ENCODE measurements around the gene MICAL2.

The MICAL2 gene

DNA sequence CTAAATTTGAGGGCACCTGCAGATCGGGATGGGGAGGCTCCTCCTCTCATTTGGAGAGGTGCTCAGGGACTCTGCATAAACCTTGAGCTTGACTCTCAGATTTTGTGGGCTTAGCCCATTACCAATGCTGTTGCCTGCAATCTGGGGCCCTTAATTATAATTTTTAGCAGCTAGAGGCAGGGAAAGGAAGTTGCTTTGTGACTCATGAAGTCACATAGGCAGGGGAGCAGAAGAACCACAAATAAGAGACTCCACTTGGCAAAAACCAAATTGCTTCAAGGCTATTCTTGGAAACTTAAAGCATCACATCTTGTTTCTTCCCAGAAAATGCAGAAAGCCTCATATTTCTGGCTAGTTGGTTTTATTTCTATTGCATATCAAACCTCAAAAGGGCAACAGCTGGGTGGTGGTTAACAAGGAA, 46.9 kb downstream of the MICAL2 start:
- no peak for TF ChIP-seq POLR2AphosphoS5 (IDR thresholded peaks at IDR 0.05; ENCODE audit: low read depth, low read length)
- TF ChIP-seq FOXP2 (optimal IDR thresholded peaks at IDR 0.05; ENCODE audit: borderline replicate concordance, extremely low read depth, extremely low read length, insufficient read depth): no peak
- TF ChIP-seq SIN3A (IDR thresholded peaks at IDR 0.05; ENCODE audit: borderline replicate concordance, insufficient read depth, low read length): no peak
- no peak for TF ChIP-seq REST (IDR thresholded peaks at IDR 0.05; ENCODE audit: insufficient read depth in 1 of 2, low read depth in 2 of 2, low read length in 2 of 2)
- TF ChIP-seq TAF1 (IDR thresholded peaks at IDR 0.05; ENCODE audit: borderline replicate concordance, insufficient read depth, low read length): no peak

DNA sequence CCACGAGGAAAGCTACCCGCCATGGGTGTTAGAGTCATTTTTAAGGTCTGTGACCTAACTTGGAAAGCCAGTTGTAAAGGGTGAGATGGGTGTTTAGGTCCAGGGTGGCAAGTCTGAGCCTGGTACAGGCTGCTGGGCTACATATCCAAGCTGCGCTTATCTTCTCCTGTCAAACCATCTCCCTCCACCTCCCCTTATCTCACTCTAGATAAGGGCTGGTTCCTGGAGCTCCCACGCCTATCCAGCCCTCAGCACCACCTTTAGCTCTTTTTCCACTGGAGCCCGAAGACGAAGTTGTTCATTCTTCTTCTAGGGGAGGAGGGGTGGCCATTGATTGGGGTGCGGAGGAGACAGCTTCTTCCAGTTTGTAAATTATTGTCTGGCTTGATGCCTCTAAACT, 48.5 kb downstream of the MICAL2 start:
- TF ChIP-seq SIN3A (IDR thresholded peaks at IDR 0.05; ENCODE audit: borderline replicate concordance, insufficient read depth, low read length): no peak
- no peak for TF ChIP-seq REST (IDR thresholded peaks at IDR 0.05; ENCODE audit: insufficient read depth in 1 of 2, low read depth in 2 of 2, low read length in 2 of 2)
- TF ChIP-seq TAF1 (IDR thresholded peaks at IDR 0.05; ENCODE audit: borderline replicate concordance, insufficient read depth, low read length): no peak
- no peak for TF ChIP-seq POLR2AphosphoS5 (IDR thresholded peaks at IDR 0.05; ENCODE audit: low read depth, low read length)
- TF ChIP-seq FOXP2 (optimal IDR thresholded peaks at IDR 0.05; ENCODE audit: borderline replicate concordance, extremely low read depth, extremely low read length, insufficient read depth): no peak

DNA sequence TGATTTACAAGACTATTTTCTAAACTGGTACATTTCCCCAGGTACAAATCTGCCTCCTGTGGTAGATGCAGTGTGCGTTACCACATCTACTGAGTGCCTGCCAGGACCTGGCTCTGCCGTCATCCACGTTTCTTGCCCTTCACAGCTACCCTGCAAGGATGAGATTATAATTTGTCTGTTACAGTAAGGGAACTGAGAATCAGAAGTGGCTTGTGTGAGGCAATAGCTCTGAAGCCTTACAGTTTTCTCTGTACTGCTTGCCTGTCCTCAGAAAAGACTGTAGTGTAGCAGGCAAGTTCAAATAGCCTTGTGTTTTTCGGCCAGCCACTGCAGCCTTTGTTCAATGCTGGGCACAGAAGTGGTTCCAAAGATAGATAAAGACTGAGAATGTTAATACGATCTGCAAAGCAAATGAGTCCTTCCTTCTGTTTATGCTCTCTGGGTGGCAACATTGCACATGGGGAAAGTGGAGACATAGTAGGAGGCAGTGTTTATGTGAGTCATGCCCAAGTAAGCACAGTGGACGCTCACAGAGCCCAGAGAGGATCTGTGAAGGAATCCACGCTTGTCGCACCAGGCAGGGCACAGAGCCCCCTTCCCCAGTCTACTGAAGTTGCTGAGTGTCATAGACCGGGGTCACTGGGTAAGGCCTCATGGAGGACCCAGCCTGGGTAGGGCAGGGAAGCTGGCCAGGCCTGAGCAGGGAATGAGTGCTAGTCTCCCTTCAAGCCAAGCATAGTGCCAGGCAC, 49.1 kb downstream of the MICAL2 start:
- TF ChIP-seq TAF1 (IDR thresholded peaks at IDR 0.05; ENCODE audit: borderline replicate concordance, insufficient read depth, low read length) (no peak), SIN3A (IDR thresholded peaks at IDR 0.05; ENCODE audit: borderline replicate concordance, insufficient read depth, low read length) (no peak), FOXP2 (optimal IDR thresholded peaks at IDR 0.05; ENCODE audit: borderline replicate concordance, extremely low read depth, extremely low read length, insufficient read depth) (peak; percentile 76), POLR2AphosphoS5 (IDR thresholded peaks at IDR 0.05; ENCODE audit: low read depth, low read length) (no peak), REST (IDR thresholded peaks at IDR 0.05; ENCODE audit: insufficient read depth in 1 of 2, low read depth in 2 of 2, low read length in 2 of 2) (no peak)

- TF ChIP-seq REST (IDR thresholded peaks at IDR 0.05; ENCODE audit: insufficient read depth in 1 of 2, low read depth in 2 of 2, low read length in 2 of 2): no peak
- no peak for TF ChIP-seq SIN3A (IDR thresholded peaks at IDR 0.05; ENCODE audit: borderline replicate concordance, insufficient read depth, low read length)
- TF ChIP-seq FOXP2 (optimal IDR thresholded peaks at IDR 0.05; ENCODE audit: borderline replicate concordance, extremely low read depth, extremely low read length, insufficient read depth): no peak
Measured at GRCh38 chr11:12160231-12160630, 49.8 kb downstream of the MICAL2 start.

Data from PFSK-1 (cell line).